ENCODE data around the gene CLDN34.

DNA sequence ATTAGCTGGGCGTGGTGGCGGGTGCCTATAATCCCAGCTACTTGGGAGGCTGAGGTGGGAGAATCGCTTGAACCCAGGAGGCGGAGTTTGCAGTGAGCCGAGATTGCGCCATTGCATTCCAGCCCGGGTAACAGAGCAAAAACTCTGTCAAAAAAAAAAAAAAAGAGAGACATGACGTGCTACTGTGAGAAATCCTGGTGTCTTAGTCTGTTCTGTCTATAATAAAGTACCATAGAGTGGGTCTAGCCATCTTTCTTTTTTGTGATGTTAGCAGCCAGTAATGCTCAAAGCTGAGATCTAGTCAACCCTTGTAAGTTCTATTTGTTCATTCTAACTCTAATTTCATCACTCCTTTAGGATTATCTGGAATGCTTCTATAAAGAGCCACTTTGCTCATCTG, 38.9 kb downstream of the CLDN34 start:
- TF ChIP-seq TAF1 (IDR thresholded peaks at IDR 0.05; ENCODE audit: low read depth, low read length): no peak
- TF ChIP-seq SPI1 (IDR thresholded peaks at IDR 0.05; ENCODE audit: low read depth, low read length): no peak
- TF ChIP-seq POLR2A (IDR thresholded peaks at IDR 0.05; ENCODE audit: low read depth, low read length): no peak
